NCI-H146 (cell line): ENCODE results near the gene ATP11A.
"Not testable (repeated sequence)": the region's sequence is repeated elsewhere in the genome, so short reads cannot be mapped to it uniquely, and the experiment has no call there.

Source experiments
- DNase-seq: peaks from one replicate; lab custom pipeline; 2025; lab: John Stamatoyannopoulos, UW

The ATP11A gene

GRCh38 chr13:112670864-112671263 is 19.0 kb upstream of the ATP11A start:
- DNase-seq, result no peak

- no peak for DNase-seq
Measured at GRCh38 chr13:112671359-112671758, 18.5 kb upstream of the ATP11A start.

GRCh38 chr13:112672651-112673284 is 17.1 kb upstream of the ATP11A start:
- DNase-seq, result no peak

GRCh38 chr13:112674412-112675365 is 15.1 kb upstream of the ATP11A start:
- DNase-seq, result peak; percentile 29

- DNase-seq, result no peak
Measured at GRCh38 chr13:112675366-112675756, 14.5 kb upstream of the ATP11A start.

GRCh38 chr13:112677421-112677962 is 12.3 kb upstream of the ATP11A start:
- not testable (repeated sequence) for DNase-seq

GRCh38 chr13:112679381-112679780 is 10.5 kb upstream of the ATP11A start:
- DNase-seq, result no peak

GRCh38 chr13:112679932-112680677 is 9.7 kb upstream of the ATP11A start:
- no peak for DNase-seq

- DNase-seq, result no peak
Measured at GRCh38 chr13:112680741-112681360, 9.0 kb upstream of the ATP11A start.

- DNase-seq, result no peak
Measured at GRCh38 chr13:112683581-112683980, 6.3 kb upstream of the ATP11A start.

- no peak for DNase-seq
Measured at GRCh38 chr13:112684071-112684845, 5.6 kb upstream of the ATP11A start.

- not testable (repeated sequence) for DNase-seq
Measured at GRCh38 chr13:112685189-112685805, 4.5 kb upstream of the ATP11A start.

- peak; percentile 25 for DNase-seq
Measured at GRCh38 chr13:112685896-112686295, 3.9 kb upstream of the ATP11A start.

- no peak for DNase-seq
Measured at GRCh38 chr13:112686364-112686763, 3.5 kb upstream of the ATP11A start.

GRCh38 chr13:112686987-112687386 is 2.9 kb upstream of the ATP11A start:
- no peak for DNase-seq

GRCh38 chr13:112687836-112688559 is 1.8 kb upstream of the ATP11A start:
- DNase-seq, result no peak

- DNase-seq, result peak; percentile 65
Measured at GRCh38 chr13:112688560-112689302, 1.1 kb upstream of the ATP11A start.

GRCh38 chr13:112690283-112690929 is 568 bp downstream of the ATP11A start:
- DNase-seq, result peak; percentile 69

GRCh38 chr13:112692104-112692503 is 2.3 kb downstream of the ATP11A start:
- DNase-seq, result no peak
